Kidney (tissue), 14 donors: Measurements from ENCODE around the gene EEF1AKMT3. TPM values are rescaled to one million over a fixed set of nuclear protein-coding genes. Genes with fewer than 3 reads are reported as not detected.

Experiments
- DNase-seq, 5 donors: peaks; one replicate each; pipeline ENCODE4 v3.0.0-alpha.2; 2013 to 2020
- FAIRE-seq: peaks from 2 replicates; lab custom pipeline; 2012; peaks lifted over from hg19 to GRCh38; lab: Jason Lieb, UNC
- H3K27ac ChIP-seq, 2 donors: one replicate each; pipeline ENCODE4 v1.7.0; 2013; ENCODE audit warnings: low read depth in 2 of 2, low read length in 2 of 2, inconsistent platforms in 1 of 2
- H3K27me3 ChIP-seq: one replicate; pipeline ENCODE4 v1.7.1; 2013; ENCODE audit warnings: low read length, inconsistent platforms; ENCODE audit not compliant: control insufficient read depth, insufficient read depth
- H3K36me3 ChIP-seq, 3 donors: one replicate each; pipeline versions ENCODE4 v1.7.0 to v1.7.1; 2013; ENCODE audit warnings: low read length in 3 of 3, control low read depth in 1 of 3, inconsistent platforms in 1 of 3; ENCODE audit not compliant: insufficient read depth in 3 of 3, control insufficient read depth in 2 of 3
- H3K4me1 ChIP-seq, 3 donors: one replicate each; pipeline versions ENCODE4 v1.7.0 to v1.7.1; 2013; ENCODE audit warnings: low read length in 3 of 3, inconsistent platforms in 1 of 3, low read depth in 1 of 3; ENCODE audit not compliant: control insufficient read depth in 2 of 3, insufficient read depth in 2 of 3
- H3K4me3 ChIP-seq, 3 donors: one replicate each; pipeline versions ENCODE4 v1.7.0 to v1.8.1; 2013; ENCODE audit warnings: low read length in 3 of 3, control low read depth in 1 of 3, inconsistent platforms in 1 of 3
- H3K9ac ChIP-seq, 3 donors: one replicate each; pipeline versions ENCODE4 v1.7.0 to v1.7.1; 2013; ENCODE audit warnings: low read length in 3 of 3, control low read depth in 1 of 3, inconsistent platforms in 1 of 3
- H3K9me3 ChIP-seq, 3 donors: one replicate each; pipeline versions ENCODE4 v1.7.0 to v1.7.1; 2013; ENCODE audit warnings: low read length in 3 of 3, control low read depth in 1 of 3, inconsistent platforms in 1 of 3; ENCODE audit not compliant: control insufficient read depth in 2 of 3, insufficient read depth in 1 of 3
- intact Hi-C: fragments of 100-400 bp; cut with DNase I; formaldehyde crosslinking; loops from one replicate; pipeline ENCODE4 v1.11.1; 2022
- polyA plus RNA-seq: library from polyadenylated mRNA; stranded (reverse); fragments of 350-450 nt; fragmentation: Illumina TruSeq; extraction: RNeasy Lipid Tissue Mini Kit (QIAGEN cat#74804); gene quantifications from one replicate; pipeline ENCODE4 v1.2.3, GENCODE V29; 2014; ENCODE audit warnings: low read depth, low replicate concordance; ENCODE audit not compliant: insufficient read depth
- total RNA-seq: library from RNA; stranded (reverse); fragmentation: NEBNext Ultra II Directional; extraction: Animal tissue kit (Norgen Biotek cat#: 25700); gene quantifications from one replicate; pipeline ENCODE4 v1.2.1, GENCODE V29; 2021
- TF ChIP-seq, protein P1 (sequence below): IDR thresholded peaks from 3 replicates; pipeline ENCODE4 v1.5.1; 2012; ENCODE audit warnings: mild to moderate bottlenecking, moderate library complexity, borderline replicate concordance; ENCODE audit not compliant: insufficient read depth; ENCODE audit errors: extremely low read depth
- donor health status: control.
- donor health status: control.
- donor health status: control.
- donor health status: control.
- donor health status: control.
- donor health status: DM: yes; HTN: yes; CAD: no.
- donor health status: Normal renal cell carcinoma (clear cell type).

Gene EEF1AKMT3
- total and polyA plus RNA-seq, 2 donors from 2014 or later, result 10.4 to 15.3 TPM

DNA sequence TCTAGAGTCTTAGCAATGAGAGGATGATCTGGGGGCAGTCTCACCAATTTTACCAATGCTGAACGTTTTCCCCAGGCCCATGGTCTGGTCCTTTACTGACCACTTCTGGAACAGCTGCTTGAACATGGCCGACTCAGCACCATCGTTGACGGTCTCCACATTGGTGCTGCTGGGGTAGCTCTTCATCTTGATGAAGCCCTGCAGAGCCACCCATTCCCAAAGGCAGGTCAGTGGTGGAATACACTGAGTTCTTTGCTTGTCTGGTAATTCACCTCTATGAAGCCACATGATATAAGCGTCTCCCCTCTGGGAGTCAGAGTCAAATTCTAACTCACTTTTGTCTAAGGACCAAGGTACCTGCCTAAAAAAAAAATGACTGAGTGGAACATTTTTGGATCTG lies 35.9 kb downstream of the EEF1AKMT3 start:
- DNase-seq, result no peak
- Histone ChIP-seq H3K9ac (no peak overlapping the region), H3K27me3 (no peaks in the 10 kb centered on the region), H3K36me3 (peaks cover 3 to 60% (median 31%) of the 10 kb centered on the region in 3 donors), H3K9me3 (no peaks in the 10 kb centered on the region), H3K27ac (no peak overlapping the region), H3K4me3 (no peak overlapping the region), H3K4me1 (peaks cover 0 to 3% (median 0%) of the 10 kb centered on the region in 3 donors)
- TF ChIP-seq, protein P1, sequence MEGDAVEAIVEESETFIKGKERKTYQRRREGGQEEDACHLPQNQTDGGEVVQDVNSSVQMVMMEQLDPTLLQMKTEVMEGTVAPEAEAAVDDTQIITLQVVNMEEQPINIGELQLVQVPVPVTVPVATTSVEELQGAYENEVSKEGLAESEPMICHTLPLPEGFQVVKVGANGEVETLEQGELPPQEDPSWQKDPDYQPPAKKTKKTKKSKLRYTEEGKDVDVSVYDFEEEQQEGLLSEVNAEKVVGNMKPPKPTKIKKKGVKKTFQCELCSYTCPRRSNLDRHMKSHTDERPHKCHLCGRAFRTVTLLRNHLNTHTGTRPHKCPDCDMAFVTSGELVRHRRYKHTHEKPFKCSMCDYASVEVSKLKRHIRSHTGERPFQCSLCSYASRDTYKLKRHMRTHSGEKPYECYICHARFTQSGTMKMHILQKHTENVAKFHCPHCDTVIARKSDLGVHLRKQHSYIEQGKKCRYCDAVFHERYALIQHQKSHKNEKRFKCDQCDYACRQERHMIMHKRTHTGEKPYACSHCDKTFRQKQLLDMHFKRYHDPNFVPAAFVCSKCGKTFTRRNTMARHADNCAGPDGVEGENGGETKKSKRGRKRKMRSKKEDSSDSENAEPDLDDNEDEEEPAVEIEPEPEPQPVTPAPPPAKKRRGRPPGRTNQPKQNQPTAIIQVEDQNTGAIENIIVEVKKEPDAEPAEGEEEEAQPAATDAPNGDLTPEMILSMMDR, result no peak
- FAIRE-seq, result no peak
- intact Hi-C loops, result no loop called here

DNA sequence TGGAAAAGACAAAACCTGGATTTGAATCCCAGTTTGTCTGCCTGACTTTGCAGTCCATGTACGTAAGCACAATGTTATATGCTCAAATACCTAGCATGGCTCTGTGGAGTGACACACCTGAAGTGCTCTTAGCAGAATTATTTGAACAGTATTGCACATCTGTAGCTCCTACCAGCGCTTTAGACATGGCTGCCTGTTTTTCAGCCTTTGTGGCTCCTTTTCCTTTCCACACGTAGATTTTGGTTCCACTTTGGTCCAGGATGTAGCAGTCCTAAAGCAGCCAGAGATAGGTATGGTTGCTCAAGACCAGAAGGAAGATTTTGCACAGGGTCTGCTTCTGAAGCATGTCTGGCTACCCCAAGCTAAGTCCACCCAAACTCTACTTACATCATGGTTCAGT lies 37.0 kb downstream of the EEF1AKMT3 start:
- FAIRE-seq, result no peak
- no peak overlapping the region for H3K9ac ChIP-seq
- H3K4me3 ChIP-seq, result no peak overlapping the region
- H3K9me3 ChIP-seq, result no peaks in the 10 kb centered on the region
- no peaks in the 10 kb centered on the region for H3K4me1 ChIP-seq
- TF ChIP-seq, protein P1, result no peak
- no peak overlapping the region for H3K27ac ChIP-seq
- no peaks in the 10 kb centered on the region for H3K27me3 ChIP-seq
- DNase-seq, result no peak
- intact Hi-C loops, result no loop called here
- peaks cover 3 to 60% (median 28%) of the 10 kb centered on the region in 3 donors for H3K36me3 ChIP-seq

DNA sequence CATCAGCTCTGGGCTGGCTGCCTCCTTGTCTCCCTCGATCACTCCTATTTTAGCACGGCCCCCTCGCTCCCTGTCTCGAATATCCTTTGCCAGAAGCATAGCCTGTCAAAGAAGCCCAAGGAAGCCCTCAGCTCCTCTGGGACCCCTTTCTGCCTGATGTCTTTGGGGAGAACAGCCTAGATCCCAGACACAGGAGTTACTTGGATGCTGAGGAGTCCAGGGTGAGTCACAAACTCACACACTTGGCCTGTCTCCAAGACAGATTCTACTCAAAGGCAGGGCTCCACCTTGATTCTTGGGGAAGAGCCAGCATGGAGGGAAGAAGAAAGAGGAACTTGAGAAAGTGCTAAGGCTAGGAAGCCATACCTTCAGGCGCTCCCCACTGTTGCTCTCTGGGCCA lies 38.0 kb downstream of the EEF1AKMT3 start:
- TF ChIP-seq, protein P1, result no peak
- no peak overlapping the region for H3K27ac ChIP-seq
- FAIRE-seq (no peak), DNase-seq (no peak)
- peaks cover 0 to 2% (median 0%) of the 10 kb centered on the region in 3 donors for H3K4me1 ChIP-seq
- H3K36me3 ChIP-seq, result peaks cover 3 to 60% (median 28%) of the 10 kb centered on the region in 3 donors
- intact Hi-C loops, result no loop called here
- no peaks in the 10 kb centered on the region for H3K9me3 ChIP-seq
- no peak overlapping the region for H3K9ac ChIP-seq
- no peaks in the 10 kb centered on the region for H3K27me3 ChIP-seq
- no peak overlapping the region for H3K4me3 ChIP-seq
